ENCODE data around the gene ISCA1.

- TF ChIP-seq CTCF (IDR thresholded peaks at IDR 0.05; ENCODE audit: poor library complexity) (no peak), EZH2 (IDR thresholded peaks at IDR 0.05; ENCODE audit: borderline replicate concordance) (no peak), EZH2phosphoT487 (IDR thresholded peaks at IDR 0.05; ENCODE audit: low read depth, severe bottlenecking, unreplicated experiment) (no peak)
These were observed 40.8 kb upstream of the ISCA1 start for GRCh38 chr9:86322973-86323644.
